Posterior cingulate gyrus (tissue), 11 donors: ENCODE measurements around the gene PRKCQ.
"Not testable (repeated sequence)": the region's sequence is repeated elsewhere in the genome, so short reads cannot be mapped to it uniquely, and the experiment has no call there.

Experiments
- DNase-seq, 10 donors: peaks; one replicate each; pipeline versions ENCODE4 v3.0.0 to v3.0.0-alpha.2; 2020 to 2021; ENCODE audit warnings: mixed read lengths in 3 of 10
- intact Hi-C: fragments of 100-400 bp; cut with DNase I; formaldehyde crosslinking; loops from one replicate; pipeline ENCODE4 v1.15.1; 2023

PRKCQ gene

DNA sequence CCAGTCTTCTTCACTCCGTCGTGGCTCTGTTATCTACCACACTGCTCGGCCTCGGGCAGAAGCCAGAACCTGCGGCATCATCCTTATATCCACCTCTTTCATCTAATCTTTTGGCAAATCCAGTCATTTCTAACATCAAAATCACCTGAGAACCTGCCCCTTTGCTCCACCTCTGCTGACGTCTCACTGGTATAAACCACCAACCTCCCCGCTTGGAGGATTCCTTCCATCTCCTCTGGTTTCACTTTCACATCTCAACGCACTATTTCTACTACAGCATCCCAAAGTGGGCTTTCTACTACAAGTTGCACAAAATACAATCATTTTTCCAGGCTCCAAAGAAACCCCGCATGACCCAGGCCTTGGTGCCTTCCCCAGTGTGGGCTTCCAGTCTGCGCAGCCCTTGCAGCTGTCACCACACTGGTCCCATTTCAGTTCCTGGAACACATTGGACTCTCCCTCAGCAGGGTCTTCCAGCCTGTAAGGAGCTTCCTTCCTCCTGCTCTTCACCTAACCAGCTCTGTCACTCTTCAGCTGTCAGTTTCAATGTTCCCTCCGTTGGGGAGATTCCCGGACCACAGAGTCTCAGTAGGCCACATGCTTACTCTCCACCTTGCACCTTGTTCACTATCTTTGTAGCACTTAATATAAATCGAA is 85.0 kb downstream of the PRKCQ start:
- DNase-seq = no peak
- intact Hi-C loops = no loop called here

DNA sequence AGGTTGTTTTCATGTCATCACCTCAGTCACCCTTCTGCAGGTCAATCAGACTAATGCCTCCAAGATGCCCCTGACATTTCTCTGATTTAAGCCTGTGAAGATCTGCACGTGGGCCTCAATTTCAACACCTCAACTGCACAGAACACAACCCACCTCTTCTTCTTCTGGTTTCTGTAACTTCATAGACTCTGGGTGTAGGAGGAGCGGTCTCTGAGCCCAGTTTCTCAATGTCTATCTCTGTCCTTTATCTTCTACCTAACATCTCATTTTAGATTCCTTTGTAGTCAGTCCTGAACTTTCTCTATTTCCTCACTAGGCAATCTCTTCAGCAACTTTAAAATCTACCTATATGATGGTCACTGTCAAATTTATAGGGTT is 85.6 kb downstream of the PRKCQ start:
- intact Hi-C loops = no loop called here
- no peak for DNase-seq

DNA sequence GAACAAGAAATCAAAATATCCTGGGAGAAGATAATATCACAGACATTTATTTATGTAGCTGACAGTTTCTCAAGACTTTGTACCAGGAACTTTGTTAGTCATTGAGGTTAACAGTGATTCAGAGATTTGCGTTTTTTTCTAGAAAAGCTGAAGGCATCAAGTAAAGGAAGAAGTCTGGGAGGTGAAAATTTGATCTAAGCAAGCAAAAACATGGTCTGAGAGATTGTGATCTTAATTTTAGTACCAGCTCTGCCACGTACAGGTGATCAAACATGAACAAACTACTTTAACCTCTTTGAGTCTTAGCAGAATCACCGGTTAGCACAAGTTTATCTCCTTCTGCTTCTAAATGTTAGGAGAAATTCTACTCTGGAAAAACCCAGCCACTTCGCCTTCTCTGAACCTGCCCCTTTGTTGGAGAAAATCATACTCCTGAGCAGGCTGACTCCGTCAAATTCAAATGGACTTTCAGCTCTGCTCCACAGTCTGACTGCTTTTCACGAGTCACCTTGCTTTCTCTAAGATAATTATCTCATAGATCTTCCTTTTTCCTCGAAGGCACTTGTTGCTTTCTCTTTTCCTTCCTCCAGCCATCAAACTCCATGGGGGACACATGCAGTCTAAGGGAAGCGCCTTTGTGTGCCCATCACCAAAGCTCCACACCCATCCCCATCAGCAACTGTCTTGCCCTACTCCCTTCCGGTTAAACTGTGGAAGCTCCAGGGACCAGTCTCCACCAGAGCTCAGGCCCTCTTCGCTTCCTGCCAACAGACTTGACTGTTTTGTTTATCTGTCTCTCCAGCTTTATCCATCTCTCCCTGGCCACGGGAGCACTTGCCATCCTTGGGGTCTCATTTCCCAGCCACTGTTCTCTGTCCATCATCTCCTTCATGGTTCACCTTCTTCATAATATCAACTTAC is 86.3 kb downstream of the PRKCQ start:
- intact Hi-C loops = no loop called here
- no peak for DNase-seq

DNA sequence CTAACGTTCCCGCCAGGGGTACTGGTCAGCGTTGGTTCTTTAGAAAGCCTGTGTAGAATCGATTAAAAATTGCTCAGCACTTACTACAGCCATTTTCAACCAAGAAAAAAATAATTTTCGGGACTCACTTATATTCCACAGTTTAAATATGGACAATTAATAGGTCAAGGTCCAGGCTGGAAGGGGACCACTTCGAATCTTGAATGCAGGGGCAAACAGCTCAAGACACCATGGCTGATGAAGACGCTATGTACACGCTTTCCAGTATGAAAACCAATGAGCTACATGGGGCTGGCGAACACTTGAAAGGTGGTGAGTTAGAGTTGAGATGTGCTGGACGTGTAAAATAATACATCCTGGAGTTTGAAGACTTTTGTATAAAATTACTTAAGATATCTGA is 87.2 kb downstream of the PRKCQ start:
- intact Hi-C loops = no loop called here

DNA sequence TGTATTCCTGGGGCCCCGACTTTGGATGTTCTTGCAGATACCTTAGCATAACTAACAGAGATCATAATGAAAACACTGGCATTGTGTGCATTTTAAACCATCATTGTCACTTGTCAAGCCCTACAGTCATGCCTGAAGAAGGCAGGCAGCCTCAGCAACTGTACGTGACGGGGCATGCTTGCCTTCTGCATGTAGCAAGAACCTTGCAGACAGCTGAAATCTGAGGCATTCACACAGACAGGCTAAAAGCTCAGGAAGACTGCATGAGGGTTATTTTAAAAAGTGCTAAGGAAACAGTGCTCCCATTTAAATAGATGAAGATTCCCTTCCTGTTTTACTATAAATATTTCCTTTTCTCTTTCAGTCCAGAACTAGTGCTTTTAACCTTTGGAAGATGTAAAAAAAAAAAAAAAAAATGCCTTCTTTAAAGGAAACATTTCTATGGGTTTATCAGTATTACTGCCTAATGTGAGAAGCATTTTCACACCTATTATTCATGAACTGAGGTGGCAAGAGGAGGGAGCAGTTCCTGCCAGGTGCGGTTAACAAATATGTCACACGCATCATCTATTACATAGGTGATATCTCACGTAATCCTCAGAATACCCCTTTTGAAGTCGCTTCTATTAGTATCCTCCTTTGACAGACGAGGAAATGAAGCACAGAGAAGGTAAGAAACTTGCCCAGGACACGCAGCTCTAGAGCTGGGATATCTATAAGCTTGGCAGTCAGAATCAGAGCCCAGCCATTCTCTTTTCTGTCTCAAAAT is 88.1 kb downstream of the PRKCQ start:
- intact Hi-C loops = no loop called here
- no peak for DNase-seq

More for the DNA sequence above, 87.2 kb downstream of the PRKCQ start:
- no peak for DNase-seq

DNA sequence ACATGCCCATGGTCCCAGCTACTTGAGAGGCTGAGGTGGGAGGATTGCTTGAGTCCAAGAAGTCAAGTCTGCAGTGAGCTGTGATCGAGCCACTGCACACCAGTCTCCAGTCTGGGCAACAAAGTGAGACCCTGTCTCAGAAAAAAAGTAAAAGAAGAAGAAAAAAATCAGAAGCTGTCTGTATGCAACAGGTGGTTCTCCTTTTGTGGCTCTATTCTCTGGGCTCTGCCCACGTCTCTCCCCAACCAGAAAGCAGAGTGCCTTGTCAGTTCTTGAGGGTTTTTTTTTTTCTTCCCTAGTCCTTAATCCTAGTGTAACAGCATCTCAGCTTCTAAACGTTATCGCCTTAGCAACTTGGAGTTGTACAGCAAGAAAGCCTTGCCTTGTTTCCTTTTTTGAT is 89.5 kb downstream of the PRKCQ start:
- DNase-seq = no peak
- intact Hi-C loops = no loop called here

DNA sequence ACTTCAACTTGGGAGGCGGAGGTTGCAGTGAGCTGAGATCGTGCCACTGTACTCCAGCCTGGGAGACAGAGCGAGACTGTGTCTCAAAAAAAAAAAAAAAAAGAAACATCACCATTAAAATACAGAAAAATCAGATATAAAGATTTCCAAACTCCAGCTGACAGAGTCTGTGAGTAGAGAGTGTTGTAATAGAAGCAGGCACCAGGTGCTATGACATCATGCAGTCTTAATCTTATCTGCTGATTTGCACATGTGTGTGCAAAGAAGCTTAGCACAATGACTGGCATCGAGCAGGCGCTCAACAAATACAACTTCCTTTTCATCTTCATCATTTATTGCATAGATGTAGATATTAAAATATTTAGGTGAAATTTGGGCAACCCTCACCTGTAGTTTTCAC is 92.2 kb downstream of the PRKCQ start:
- no peak for DNase-seq
- intact Hi-C loops = no loop called here

DNA sequence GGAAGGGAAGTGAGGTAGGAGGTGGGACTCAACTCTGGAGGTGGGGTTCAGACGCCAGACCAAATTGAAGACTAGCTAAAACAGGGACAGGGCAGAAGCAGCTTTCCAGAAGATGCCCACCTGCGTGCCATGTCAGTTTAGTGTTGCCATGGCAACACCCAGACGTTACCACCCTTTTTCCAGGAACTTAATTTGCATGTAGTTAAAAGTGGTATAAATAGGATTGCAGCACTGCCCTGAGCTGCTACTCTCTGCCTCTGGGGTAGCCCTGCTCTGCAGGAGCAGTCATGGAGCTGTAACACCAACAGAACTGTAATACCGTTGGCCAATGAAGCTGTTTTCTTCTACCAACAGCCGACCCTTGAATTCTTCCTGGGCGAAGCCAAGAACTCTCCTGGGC is 93.8 kb downstream of the PRKCQ start:
- no peak for DNase-seq
- intact Hi-C loops = no loop called here

DNA sequence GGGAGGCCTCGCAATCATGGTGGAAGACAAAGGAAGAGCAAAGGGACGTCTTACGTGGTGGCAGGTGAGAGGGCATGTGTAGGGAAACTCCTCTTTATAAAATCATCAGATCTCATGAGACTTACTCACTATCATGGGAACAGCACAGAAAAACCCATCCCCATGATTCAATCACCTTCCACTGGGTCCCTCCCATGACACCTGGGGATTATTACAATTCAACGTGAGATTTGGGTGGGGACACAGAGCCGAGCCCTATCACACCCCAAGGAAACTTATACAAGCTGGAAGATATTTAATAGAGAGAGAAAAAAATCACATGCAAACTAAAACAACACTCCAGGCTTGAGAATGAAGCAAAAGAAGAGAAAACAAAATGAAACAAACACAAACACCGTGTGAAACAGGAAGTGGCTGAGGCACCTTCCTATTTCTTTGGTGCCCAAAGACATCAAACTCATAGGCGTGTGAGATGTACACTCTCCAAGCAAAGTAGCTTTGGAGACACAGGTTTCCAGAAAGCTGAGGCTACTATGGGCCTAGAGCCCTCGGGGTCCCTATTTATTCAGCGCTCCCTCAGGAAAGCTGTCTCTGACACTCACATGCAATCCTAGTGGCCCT is 97.2 kb downstream of the PRKCQ start:
- intact Hi-C loops = no loop called here
- DNase-seq = no peak

DNA sequence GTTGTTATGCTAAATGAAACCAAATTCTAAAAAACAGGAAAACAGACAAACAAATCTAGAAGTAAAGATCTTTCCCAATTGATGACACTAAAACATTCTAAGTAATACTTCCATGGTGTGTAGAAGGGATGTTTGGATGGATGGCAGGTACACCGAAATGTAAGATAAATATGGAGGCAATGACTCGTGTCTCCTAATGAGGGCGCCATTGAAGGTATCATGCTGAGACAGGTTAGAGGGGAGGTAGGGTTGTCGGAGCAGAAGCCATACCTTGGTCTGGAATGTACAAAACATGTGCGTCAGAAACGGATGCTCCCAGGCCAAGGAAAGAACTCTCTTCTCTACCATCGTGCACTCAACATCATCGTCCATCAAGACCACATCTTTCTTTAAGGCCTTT is 101.4 kb downstream of the PRKCQ start:
- no peak for DNase-seq
- intact Hi-C loops = no loop called here

DNA sequence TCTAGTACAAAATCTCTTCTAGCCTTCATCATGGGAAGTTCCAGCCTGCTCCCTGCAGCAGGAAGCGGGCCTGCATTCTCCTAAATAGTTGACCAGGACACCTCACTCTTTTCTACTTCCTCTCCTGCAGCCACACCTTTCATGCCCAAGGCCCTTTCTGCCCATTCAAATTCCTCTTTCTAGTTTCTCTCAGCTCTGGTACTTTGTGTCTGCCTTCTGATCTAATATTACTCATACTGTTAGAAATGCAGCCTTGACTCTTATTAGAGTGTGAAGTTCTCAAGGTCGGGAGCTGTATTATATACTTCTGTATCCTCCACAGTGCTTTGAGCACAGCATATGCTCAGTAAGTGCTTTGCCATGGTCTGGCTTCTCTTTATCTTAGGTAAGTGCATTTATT is 103.1 kb downstream of the PRKCQ start:
- intact Hi-C loops = no loop called here
- no peak for DNase-seq

DNA sequence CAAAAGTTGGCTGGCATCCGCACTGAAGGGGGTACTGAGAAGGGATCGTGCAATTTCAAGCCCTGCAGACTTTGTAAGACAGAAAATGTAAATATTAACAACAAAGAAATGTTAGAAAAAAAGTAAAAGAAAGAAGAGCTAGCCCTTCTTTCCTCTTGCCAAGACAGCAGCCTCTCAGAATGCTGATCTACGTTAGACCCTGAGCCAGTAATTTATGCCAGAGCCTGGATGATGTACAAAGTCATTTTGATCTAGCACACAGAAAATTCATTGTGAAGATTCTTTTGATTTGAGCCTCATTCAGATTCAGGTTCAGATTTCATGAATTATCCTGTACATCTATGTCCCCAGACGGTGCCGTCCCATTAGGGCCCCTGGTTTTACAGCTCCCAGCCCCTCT is 105.2 kb downstream of the PRKCQ start:
- no peak for DNase-seq
- intact Hi-C loops = no loop called here

DNA sequence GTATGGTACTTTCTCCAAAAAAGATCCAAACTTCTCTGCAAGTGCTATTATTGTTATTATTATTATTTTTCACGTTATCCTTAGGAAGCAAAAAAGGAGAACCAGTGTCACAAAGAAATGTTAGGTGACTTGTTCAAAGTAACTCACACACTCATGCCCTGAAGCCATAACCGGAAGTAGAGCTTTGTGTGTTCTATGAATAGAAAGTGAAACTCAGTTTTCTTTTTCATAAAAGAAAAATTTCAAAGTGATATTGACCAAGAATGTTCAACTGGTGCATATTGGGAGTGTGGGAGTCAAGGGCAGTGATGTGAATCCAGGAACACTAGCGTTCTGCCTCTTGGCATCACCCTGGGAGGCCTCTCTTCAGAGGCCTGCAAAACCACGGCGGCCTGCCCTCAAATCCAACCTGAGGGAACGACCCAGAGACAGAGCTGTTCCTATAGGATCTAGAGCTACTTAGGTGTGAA is 106.1 kb downstream of the PRKCQ start:
- intact Hi-C loops = no loop called here
- no peak for DNase-seq

DNA sequence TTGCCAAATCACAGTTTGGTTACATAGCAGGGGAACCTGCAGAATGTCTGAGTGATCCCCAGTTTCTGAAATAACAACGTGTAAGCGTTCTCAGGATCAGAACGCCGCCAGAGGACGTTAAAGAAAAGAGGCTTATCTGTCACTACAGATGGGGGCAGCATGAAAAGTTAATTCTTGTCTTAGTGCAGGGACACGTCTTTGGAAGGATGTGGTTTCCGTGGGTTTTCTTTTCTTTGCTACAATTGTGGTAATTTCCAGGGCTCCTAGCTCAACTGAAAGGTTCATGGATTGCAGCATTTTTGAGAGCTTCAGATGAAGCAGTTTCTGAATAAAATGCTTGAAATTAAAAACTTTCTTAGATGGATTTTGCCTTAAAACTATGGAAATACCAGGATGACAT is 106.6 kb downstream of the PRKCQ start:
- intact Hi-C loops = no loop called here
- DNase-seq = no peak

DNA sequence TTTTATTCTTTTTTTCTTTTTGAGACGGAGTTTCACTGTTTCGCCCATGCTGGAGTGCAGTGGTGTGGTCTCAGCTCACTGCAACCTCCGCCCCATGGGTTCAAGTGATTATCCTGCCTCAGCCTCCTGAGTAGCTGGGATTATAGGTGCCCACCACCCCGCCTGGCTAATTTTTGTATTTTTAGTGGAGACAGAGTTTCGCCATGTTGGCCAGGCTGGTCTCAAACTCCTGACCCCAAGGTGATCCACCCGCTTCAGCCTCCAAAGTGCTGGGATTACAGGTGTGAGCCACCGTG is 107.4 kb downstream of the PRKCQ start:
- DNase-seq, intact Hi-C loops: not testable (repeated sequence)

DNA sequence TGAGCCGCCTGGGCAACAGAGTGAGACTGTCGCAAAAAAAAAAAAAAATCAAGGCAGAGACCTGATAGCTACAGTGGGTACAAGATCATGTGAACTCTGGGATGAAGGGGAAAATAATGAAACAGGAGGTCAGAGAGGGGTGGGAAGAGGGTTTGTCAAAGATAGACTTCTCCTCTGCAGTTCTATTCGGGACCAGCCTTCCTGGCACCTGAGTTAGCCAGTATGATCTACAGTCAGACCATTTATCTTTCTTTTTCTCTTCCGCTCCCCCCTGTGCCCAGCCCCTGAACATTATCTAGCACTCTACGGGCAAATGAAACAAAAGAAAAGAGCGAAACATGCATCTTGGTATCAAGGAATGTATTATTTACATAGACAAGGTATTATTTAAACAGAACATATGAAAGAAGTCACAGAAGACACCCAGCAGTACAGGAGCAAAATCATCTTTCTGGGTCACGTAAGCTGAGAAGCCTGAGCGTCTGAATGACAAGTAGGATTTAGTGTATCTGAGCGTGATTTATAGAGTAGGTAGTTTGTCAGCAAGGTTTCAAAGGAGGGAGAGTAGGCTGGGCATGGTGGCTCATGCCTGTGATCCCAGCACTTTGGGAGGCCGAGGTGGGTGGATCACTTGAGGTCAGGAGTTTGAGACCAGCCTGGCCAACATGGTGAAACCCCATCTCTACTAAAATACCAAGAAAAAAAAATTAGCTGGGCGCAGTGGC is 109.0 kb downstream of the PRKCQ start:
- intact Hi-C loops = no loop called here
- DNase-seq = no peak

DNA sequence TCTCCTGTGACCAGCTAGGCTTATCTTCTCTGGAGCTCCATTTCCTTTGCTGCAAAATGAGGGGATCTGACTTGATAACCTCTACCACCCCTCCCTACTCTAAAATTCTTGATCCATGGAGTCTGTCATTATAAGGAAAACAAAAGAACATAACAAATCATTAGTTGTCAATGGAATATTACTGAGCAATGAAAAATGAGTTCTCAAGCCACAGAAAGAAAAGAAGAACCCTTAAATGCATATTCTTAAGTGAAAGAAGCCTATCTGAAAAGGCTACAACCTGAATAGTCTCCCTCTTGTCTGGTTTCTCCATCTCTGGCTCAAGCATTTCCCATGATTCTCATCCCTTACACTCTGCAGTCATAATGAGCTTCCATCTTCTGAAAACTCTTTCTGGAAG is 110.4 kb downstream of the PRKCQ start:
- no peak for DNase-seq
- intact Hi-C loops = no loop called here

DNA sequence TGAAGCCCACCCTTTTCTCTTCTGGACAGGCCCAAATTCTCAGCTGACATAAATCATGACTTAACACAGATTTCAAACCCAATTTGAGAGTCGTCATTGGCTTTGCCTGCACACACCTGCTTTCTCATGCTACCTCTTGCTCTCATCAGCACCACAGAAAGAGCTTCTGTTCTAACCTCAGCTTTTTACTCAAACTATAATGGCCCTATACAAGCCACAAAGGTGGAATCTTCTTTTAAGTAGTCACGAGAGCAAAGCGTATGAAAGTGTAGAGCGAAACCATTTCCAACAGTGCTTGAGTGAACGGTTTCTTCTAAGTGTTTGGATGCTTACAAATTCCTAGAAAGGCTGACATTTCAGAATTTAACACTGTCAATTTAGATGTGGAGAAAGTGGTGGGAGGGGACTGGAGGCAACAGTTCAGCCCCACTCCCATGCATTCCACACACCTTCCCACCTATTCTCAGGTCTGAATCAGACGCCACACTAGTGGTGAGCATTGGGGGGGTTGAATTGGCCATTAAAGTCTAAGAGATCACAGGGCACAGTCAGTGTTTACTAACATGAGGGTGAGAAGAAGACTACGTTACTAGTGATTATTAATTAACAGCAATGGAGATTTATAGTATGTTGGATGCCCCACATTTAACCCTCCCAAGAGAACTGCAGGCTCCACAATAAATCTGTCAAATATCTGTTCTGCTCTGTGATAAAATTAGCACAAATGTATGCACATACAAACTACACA is 114.0 kb downstream of the PRKCQ start:
- no peak for DNase-seq
- intact Hi-C loops = no loop called here

DNA sequence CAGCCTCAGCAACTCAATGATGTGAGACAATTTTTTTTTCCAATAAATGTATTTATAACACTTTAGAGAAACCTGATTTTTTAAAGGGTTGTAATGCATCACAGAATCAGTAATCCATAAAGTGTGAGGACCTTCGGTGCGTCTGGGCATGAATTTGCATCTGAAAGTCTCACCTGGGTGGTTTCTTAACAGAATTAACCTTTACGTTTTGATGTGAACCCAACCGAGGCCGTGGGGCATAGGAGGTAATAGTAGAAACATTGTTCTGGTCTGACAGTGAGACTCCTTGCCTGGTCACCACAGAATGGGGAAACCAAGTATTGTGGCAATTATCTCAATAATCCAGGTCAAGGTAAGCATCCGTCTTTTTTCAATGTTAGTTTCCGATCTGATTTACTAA is 114.6 kb downstream of the PRKCQ start:
- no peak for DNase-seq
- intact Hi-C loops = no loop called here
